Measurements from ENCODE around the gene AP2M1. TPM values are rescaled to one million over a fixed set of nuclear protein-coding genes. Genes with fewer than 3 reads are reported as not detected.
A peak's percentile ranks its signal among the peaks of the same experiment; 100 is the strongest.

Gene AP2M1
- 249 and 298 TPM in 2 replicates for total RNA-seq (ENCODE audit: low replicate concordance)
- long read RNA-seq, transcript AP2M1-202 (11 exons, 2,091 nt), result major isoform, 8 of 69 reads
- long read RNA-seq, partial matches to known transcripts, result 6 of 69 reads
- long read RNA-seq, other reads (novel, unspliced or antisense), result 55 of 69 reads

GRCh38 chr3:184174646-184175492 lies at the start of gene AP2M1:
TSS of gene AP2M1 (plus strand) at chr3:184174855. CDS start at chr3:184176994, 2,139 bp downstream.
- peaks cover 15% of the 10 kb centered on the region for H3K36me3 Mint-ChIP-seq
- H3K9me3 Mint-ChIP-seq, result no peaks in the 10 kb centered on the region
- peaks cover 18% of the 10 kb centered on the region for H3K4me1 Mint-ChIP-seq (ENCODE audit: unreplicated experiment)
- DNase-seq (ENCODE audit: extremely low spot score, unreplicated experiment), result peak; percentile 99
- H3K4me3 Mint-ChIP-seq, result peak within 1 kb of the TSS; percentile 99
- H3K27ac Mint-ChIP-seq, result peak within 1 kb of the TSS; percentile 89
- no peaks in the 10 kb centered on the region for H3K27me3 Mint-ChIP-seq
- TF ChIP-seq CTCF (conservative IDR thresholded peaks at IDR 0.05), result no peak

GRCh38 chr3:184126006-184126405 lies 48.6 kb upstream of the AP2M1 start:
- H3K27me3 Mint-ChIP-seq, result no peaks in the 10 kb centered on the region
- H3K27ac Mint-ChIP-seq, result no peak overlapping the region
- H3K4me1 Mint-ChIP-seq (ENCODE audit: unreplicated experiment), result no peaks in the 10 kb centered on the region
- no peak overlapping the region for H3K4me3 Mint-ChIP-seq
- TF ChIP-seq CTCF (conservative IDR thresholded peaks at IDR 0.05), result no peak
- H3K36me3 Mint-ChIP-seq, result no peaks in the 10 kb centered on the region
- no peak for DNase-seq (ENCODE audit: extremely low spot score, unreplicated experiment)
- H3K9me3 Mint-ChIP-seq, result no peaks in the 10 kb centered on the region

- peak; percentile 60 for TF ChIP-seq CTCF (conservative IDR thresholded peaks at IDR 0.05)
- no peaks in the 10 kb centered on the region for H3K9me3 Mint-ChIP-seq
- peaks cover 4% of the 10 kb centered on the region for H3K4me1 Mint-ChIP-seq (ENCODE audit: unreplicated experiment)
- H3K27ac Mint-ChIP-seq, result no peak overlapping the region
- H3K4me3 Mint-ChIP-seq, result no peak overlapping the region
- no peaks in the 10 kb centered on the region for H3K27me3 Mint-ChIP-seq
- no peaks in the 10 kb centered on the region for H3K36me3 Mint-ChIP-seq
- DNase-seq (ENCODE audit: extremely low spot score, unreplicated experiment), result no peak
These were observed 45.6 kb upstream of the AP2M1 start for GRCh38 chr3:184129012-184129411.

GRCh38 chr3:184132945-184133344 lies 41.7 kb upstream of the AP2M1 start:
- no peak overlapping the region for H3K27ac Mint-ChIP-seq
- TF ChIP-seq CTCF (conservative IDR thresholded peaks at IDR 0.05), result no peak
- H3K9me3 Mint-ChIP-seq, result no peaks in the 10 kb centered on the region
- no peak overlapping the region for H3K4me3 Mint-ChIP-seq
- peaks cover 26% of the 10 kb centered on the region for H3K4me1 Mint-ChIP-seq (ENCODE audit: unreplicated experiment)
- peaks cover 5% of the 10 kb centered on the region for H3K36me3 Mint-ChIP-seq
- no peak for DNase-seq (ENCODE audit: extremely low spot score, unreplicated experiment)
- no peaks in the 10 kb centered on the region for H3K27me3 Mint-ChIP-seq

- Mint-ChIP-seq H3K27me3 (no peaks in the 10 kb centered on the region), H3K27ac (peak overlapping the region; percentile 97), H3K4me3 (peak overlapping the region; percentile 98), H3K4me1 (ENCODE audit: unreplicated experiment) (peaks cover 26% of the 10 kb centered on the region), H3K9me3 (no peaks in the 10 kb centered on the region), H3K36me3 (peaks cover 6% of the 10 kb centered on the region)
- DNase-seq (ENCODE audit: extremely low spot score, unreplicated experiment), result peak; percentile 82
- TF ChIP-seq CTCF (conservative IDR thresholded peaks at IDR 0.05), result peak; percentile 35
These were observed 40.6 kb upstream of the AP2M1 start for GRCh38 chr3:184133840-184134745.

Measured in type B pancreatic cell (in vitro differentiated cells).